ENCODE data around the gene GASK1B. TPM values are rescaled to one million over a fixed set of nuclear protein-coding genes. Genes with fewer than 3 reads are reported as not detected.

GASK1B gene
- total and polyA plus RNA-seq, 2 of the 4 experiments (the other 2 are of a cell fraction) = 4.1 to 5.4 TPM

GRCh38 chr4:158193171-158193749 is 20.4 kb upstream of the GASK1B start:
- H3K9me1 ChIP-seq (ENCODE audit: insufficient read depth, low read length) = no peaks in the 10 kb centered on the region

More at GRCh38 chr4:158193171-158193749, 20.4 kb upstream of the GASK1B start:
- Histone ChIP-seq H3K56ac (ENCODE audit: extremely low read depth, insufficient read depth, low read length) (no peak overlapping the region), H3K27me3 (ENCODE audit: control insufficient read depth, insufficient read depth, low read length) (peaks cover 7% of the 10 kb centered on the region; the same call in 1 of the 2 replicates), H2AK5ac (ENCODE audit: low read depth, low read length) (no peak overlapping the region), H3K23ac (ENCODE audit: low read depth, low read length) (no peak overlapping the region), H2AFZ (replicated peaks; ENCODE audit: low read length, poor library complexity) (no peak overlapping the region), H3K9ac (ENCODE audit: low read depth, low read length) (no peak overlapping the region), H2BK120ac (ENCODE audit: low read depth, low read length) (no peak overlapping the region), H3K9me3 (ENCODE audit: control insufficient read depth, insufficient read depth, low read length) (no peaks in the 10 kb centered on the region), H2BK5ac (ENCODE audit: low read depth, low read length, poor library complexity, severe bottlenecking) (no peak overlapping the region), H2BK15ac (ENCODE audit: low read depth, low read length) (no peak overlapping the region), H3K4me2 (ENCODE audit: low read depth, low read length) (peak overlapping the region; percentile 45; the same call in 1 of the 2 replicates), H4K20me1 (ENCODE audit: insufficient read depth, low read length) (no peaks in the 10 kb centered on the region), H3K4me3 (ENCODE audit: insufficient read depth, low read depth, low read length) (no peak overlapping the region), H3K4ac (ENCODE audit: low read depth, low read length) (no peak overlapping the region), H4K91ac (ENCODE audit: insufficient read depth, low read depth, low read length) (no peak overlapping the region), H4K5ac (ENCODE audit: low read depth, low read length) (no peak overlapping the region), H3K79me1 (ENCODE audit: low read depth in 1 of 2, low read length in 2 of 2) (no peaks in the 10 kb centered on the region), H3K18ac (ENCODE audit: low read depth, low read length) (no peak overlapping the region), H4K8ac (ENCODE audit: low read depth in 2 of 2, low read length in 2 of 2) (no peak overlapping the region), H3K36me3 (ENCODE audit: control insufficient read depth, insufficient read depth, low read length) (no peaks in the 10 kb centered on the region), H3K27ac (ENCODE audit: insufficient read depth, low read length) (no peak overlapping the region), H3K14ac (replicated peaks; ENCODE audit: low read depth, low read length) (no peak overlapping the region), H3K4me1 (ENCODE audit: control insufficient read depth, insufficient read depth, low read length) (no peaks in the 10 kb centered on the region), H2BK20ac (ENCODE audit: low read depth, low read length) (no peak overlapping the region), H2AK9ac (replicated peaks; ENCODE audit: low read depth, low read length, poor library complexity) (no peak overlapping the region)
- TF ChIP-seq RFX5 (IDR thresholded peaks at IDR 0.05; ENCODE audit: low read depth, low read length) (no peak), CEBPB (IDR thresholded peaks at IDR 0.05; ENCODE audit: low read depth, low read length) (no peak), CTCF (conservative IDR thresholded peaks at IDR 0.05; ENCODE audit: low read depth, low read length) (peak; percentile 61), RCOR1 (IDR thresholded peaks at IDR 0.05; ENCODE audit: insufficient replicate concordance, low read length) (no peak), FOS (IDR thresholded peaks at IDR 0.05; ENCODE audit: low read depth, low read length) (no peak), MXI1 (IDR thresholded peaks at IDR 0.05; ENCODE audit: borderline replicate concordance, low read depth, low read length) (no peak), SMC3 (IDR thresholded peaks at IDR 0.05; ENCODE audit: low read depth, low read length) (peak; percentile 43; the same call in 1 of the 2 replicates), USF2 (IDR thresholded peaks at IDR 0.05; ENCODE audit: low read depth, low read length) (no peak), BHLHE40 (IDR thresholded peaks at IDR 0.05; ENCODE audit: low read depth, low read length) (no peak), RAD21 (IDR thresholded peaks at IDR 0.05; ENCODE audit: low read length) (peak; percentile 46), MAZ (IDR thresholded peaks at IDR 0.05; ENCODE audit: borderline replicate concordance, low read depth, low read length) (no peak), POLR2A (IDR thresholded peaks at IDR 0.05; ENCODE audit: low read depth, low read length) (no peak), NFE2L2 (IDR thresholded peaks at IDR 0.05; ENCODE audit: low read depth, low read length) (no peak)
- TF ChIP-seq, protein P1, sequence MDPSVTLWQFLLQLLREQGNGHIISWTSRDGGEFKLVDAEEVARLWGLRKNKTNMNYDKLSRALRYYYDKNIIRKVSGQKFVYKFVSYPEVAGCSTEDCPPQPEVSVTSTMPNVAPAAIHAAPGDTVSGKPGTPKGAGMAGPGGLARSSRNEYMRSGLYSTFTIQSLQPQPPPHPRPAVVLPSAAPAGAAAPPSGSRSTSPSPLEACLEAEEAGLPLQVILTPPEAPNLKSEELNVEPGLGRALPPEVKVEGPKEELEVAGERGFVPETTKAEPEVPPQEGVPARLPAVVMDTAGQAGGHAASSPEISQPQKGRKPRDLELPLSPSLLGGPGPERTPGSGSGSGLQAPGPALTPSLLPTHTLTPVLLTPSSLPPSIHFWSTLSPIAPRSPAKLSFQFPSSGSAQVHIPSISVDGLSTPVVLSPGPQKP (IDR thresholded peaks at IDR 0.05; ENCODE audit: borderline replicate concordance, low read depth, low read length) = no peak
- DNase-seq (peak; percentile 31), ATAC-seq (ENCODE audit: low read depth) (peak; percentile 66; the same call in 1 of the 2 replicates)
- WGBS, 2 experiments (ENCODE audit: extremely low coverage in 2 of 2, insufficient read length in 1 of 2) = 15% methylated on average over 2 of the region's 3 CpGs; no CpG with 5 or more reads in 1 of the 2 experiments
- dilution Hi-C loops (cut with HindIII; ENCODE audit: low sequenced_read_pairs, unreplicated experiment) = loop anchor here (25.0 kb wide), 1 partner anchor 181 kb away; no protein-coding TSS in a partner anchor
- no TSS peak for BruUV-seq (replicated peaks)
- in situ Hi-C loops (cut with MboI; ENCODE audit: low sequenced_read_pairs) = loop anchor here (25.0 kb wide), 1 partner anchor 981 kb away; the partner anchor contains the start of gene GRIA2
- POLR2A ChIA-PET (ENCODE audit: unreplicated experiment) = no interaction called here
- intact Hi-C loops (cut with micrococcal nuclease) = loop anchor here (1.0 kb wide), 1 partner anchor 62 kb away; no protein-coding TSS in a partner anchor
- CTCF ChIA-PET = interaction anchor here (0.6 to 2.7 kb wide), 4 partner anchors 9 to 1285 kb away, joined by 3 to 12 read pairs (median 4); no protein-coding TSS in a partner anchor
